SK-N-SH treated with all-trans-retinoic acid at 6 μM for 48 hours (cell line): ENCODE data around the gene COL10A1.

Experiments
- ATAC-seq: fragments of 200-7000 bp; cut with Tn5 transposase; 3 replicates; pipeline ENCODE4 v1.9.1; 2020; ENCODE audit warnings: mild to moderate bottlenecking, moderate library complexity
- ARNTL ChIP-seq: fragments of 450-650 bp; formaldehyde crosslinking; IDR thresholded peaks from 2 replicates; pipeline ENCODE4 v1.5.0; 2020; ENCODE audit warnings: low read depth, mild to moderate bottlenecking, moderate library complexity, borderline replicate concordance
- BACH2 ChIP-seq: fragments of 250-450 bp; sonication (Bioruptor Pico); IDR thresholded peaks from 2 replicates; pipeline ENCODE4 v1.9.0; 2021; ENCODE audit warnings: mild to moderate bottlenecking, borderline replicate concordance
- CSDC2 ChIP-seq: fragments of 250-450 bp; sonication (Bioruptor Pico); IDR thresholded peaks from 2 replicates; pipeline ENCODE4 v1.5.0; 2020; ENCODE audit warnings: mild to moderate bottlenecking, moderate library complexity
- ESRRG ChIP-seq: fragments of 250-450 bp; sonication (Bioruptor Pico); IDR thresholded peaks from 2 replicates; pipeline ENCODE4 v1.6.1; 2021; ENCODE audit warnings: mild to moderate bottlenecking
- GLIS3 ChIP-seq: fragments of 250-450 bp; sonication (Bioruptor Pico); IDR thresholded peaks from 2 replicates; pipeline ENCODE4 v1.5.0; 2020; ENCODE audit warnings: mild to moderate bottlenecking, moderate library complexity
- ISL1 ChIP-seq: fragments of 250-450 bp; sonication (Bioruptor Pico); IDR thresholded peaks from 2 replicates; pipeline ENCODE4 v2.1.2; 2022; ENCODE audit warnings: mild to moderate bottlenecking, moderate library complexity
- OSR1 ChIP-seq: fragments of 250-450 bp; sonication (Bioruptor Pico); IDR thresholded peaks from 2 replicates; pipeline ENCODE4 v1.8.0; 2022; ENCODE audit warnings: moderate library complexity, mild to moderate bottlenecking, inconsistent platforms
- PATZ1 ChIP-seq: fragments of 250-450 bp; sonication (Bioruptor Pico); IDR thresholded peaks from 2 replicates; pipeline ENCODE4 v1.8.0; 2020; ENCODE audit warnings: mild to moderate bottlenecking, moderate library complexity, borderline replicate concordance
- PPARA ChIP-seq: fragments of 250-450 bp; sonication (Bioruptor Pico); IDR thresholded peaks from 2 replicates; pipeline ENCODE4 v1.5.0; 2020; ENCODE audit warnings: mild to moderate bottlenecking, borderline replicate concordance
- RARB ChIP-seq: fragments of 250-450 bp; sonication (Bioruptor Pico); IDR thresholded peaks from 2 replicates; pipeline ENCODE4 v1.8.0; 2021; ENCODE audit warnings: mild to moderate bottlenecking, moderate library complexity
- SNAI2 ChIP-seq: fragments of 250-450 bp; sonication (Bioruptor Pico); IDR thresholded peaks from 2 replicates; pipeline ENCODE4 v1.5.0; 2020; ENCODE audit warnings: mild to moderate bottlenecking, moderate library complexity
- TCF4 ChIP-seq: fragments of 250-450 bp; sonication (Bioruptor Pico); IDR thresholded peaks from 2 replicates; pipeline ENCODE4 v1.8.0; 2021; ENCODE audit warnings: mild to moderate bottlenecking, moderate library complexity, borderline replicate concordance
- TOX ChIP-seq: fragments of 250-450 bp; sonication (Bioruptor Pico); IDR thresholded peaks from 2 replicates; pipeline ENCODE4 v1.8.0; 2021; ENCODE audit warnings: mild to moderate bottlenecking, moderate library complexity, borderline replicate concordance
- TSHZ2 ChIP-seq: fragments of 250-450 bp; sonication (Bioruptor Pico); IDR thresholded peaks from 2 replicates; pipeline ENCODE4 v1.5.0; 2020; ENCODE audit warnings: mild to moderate bottlenecking, moderate library complexity
- ZC3H10 ChIP-seq: fragments of 250-450 bp; sonication (Bioruptor Pico); IDR thresholded peaks from 2 replicates; pipeline ENCODE4 v1.5.1; 2021; ENCODE audit warnings: mild to moderate bottlenecking, moderate library complexity
- ZFP3 ChIP-seq: fragments of 250-450 bp; sonication (Bioruptor Pico); IDR thresholded peaks from 2 replicates; pipeline ENCODE4 v1.5.0; 2020; ENCODE audit warnings: mild to moderate bottlenecking, moderate library complexity
- ZNF70 ChIP-seq: fragments of 450-650 bp; formaldehyde crosslinking; IDR thresholded peaks from 2 replicates; pipeline ENCODE4 v1.5.0; 2020; ENCODE audit warnings: mild to moderate bottlenecking, moderate library complexity
- ZNF8 ChIP-seq: fragments of 450-650 bp; formaldehyde crosslinking; IDR thresholded peaks from 2 replicates; pipeline ENCODE4 v1.5.0; 2020; ENCODE audit warnings: mild to moderate bottlenecking, moderate library complexity
- TF ChIP-seq, protein P1 (sequence below): fragments of 250-450 bp; sonication (Bioruptor Pico); IDR thresholded peaks from 2 replicates; pipeline ENCODE4 v1.5.1; 2020; ENCODE audit warnings: low read depth, mild to moderate bottlenecking, moderate library complexity
- TF ChIP-seq, protein P2 (sequence below): fragments of 250-450 bp; sonication (Bioruptor Pico); IDR thresholded peaks from 2 replicates; pipeline ENCODE4 v1.5.1; 2021; ENCODE audit warnings: mild to moderate bottlenecking, moderate library complexity

The COL10A1 gene

DNA sequence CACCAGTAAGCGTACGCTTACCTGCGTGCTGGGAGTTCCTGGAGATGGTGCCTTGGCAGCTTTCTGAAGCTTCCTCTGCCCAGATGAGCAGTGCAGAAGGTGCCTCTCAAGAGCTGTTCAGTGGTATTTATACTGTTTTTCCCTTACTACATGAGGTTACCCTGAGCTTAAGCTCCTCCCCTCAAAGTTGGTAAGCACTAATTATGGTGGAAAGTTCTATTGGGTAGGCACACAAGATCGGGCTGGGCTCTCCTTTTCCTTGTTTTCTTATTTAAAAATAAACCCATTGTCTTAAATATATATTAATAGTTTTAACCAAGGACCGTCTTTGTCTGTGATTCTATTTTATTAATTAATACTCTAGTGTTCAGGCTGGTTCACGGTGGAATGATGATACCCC is at the start of gene COL10A1:
Gene COL10A1 (minus strand): TSS at position 101 of the 400 bp plus-strand sequence. CDS start 640 bp downstream, outside the sequence.
- no peak for ATAC-seq
- TF ChIP-seq, protein P1, sequence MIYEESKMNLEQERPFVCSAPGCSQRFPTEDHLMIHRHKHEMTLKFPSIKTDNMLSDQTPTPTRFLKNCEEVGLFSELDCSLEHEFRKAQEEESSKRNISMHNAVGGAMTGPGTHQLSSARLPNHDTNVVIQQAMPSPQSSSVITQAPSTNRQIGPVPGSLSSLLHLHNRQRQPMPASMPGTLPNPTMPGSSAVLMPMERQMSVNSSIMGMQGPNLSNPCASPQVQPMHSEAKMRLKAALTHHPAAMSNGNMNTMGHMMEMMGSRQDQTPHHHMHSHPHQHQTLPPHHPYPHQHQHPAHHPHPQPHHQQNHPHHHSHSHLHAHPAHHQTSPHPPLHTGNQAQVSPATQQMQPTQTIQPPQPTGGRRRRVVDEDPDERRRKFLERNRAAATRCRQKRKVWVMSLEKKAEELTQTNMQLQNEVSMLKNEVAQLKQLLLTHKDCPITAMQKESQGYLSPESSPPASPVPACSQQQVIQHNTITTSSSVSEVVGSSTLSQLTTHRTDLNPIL (CRISPR knock-in tag), result no peak
- TF ChIP-seq ISL1 (CRISPR knock-in tag) (no peak), ZC3H10 (CRISPR knock-in tag) (no peak), TCF4 (CRISPR knock-in tag) (no peak), ZFP3 (no peak), PPARA (CRISPR knock-in tag) (no peak), GLIS3 (CRISPR knock-in tag) (no peak), BACH2 (CRISPR knock-in tag) (no peak), ZNF8 (CRISPR knock-in tag) (no peak), TSHZ2 (no peak), CSDC2 (CRISPR knock-in tag) (no peak), ARNTL (CRISPR knock-in tag) (no peak), OSR1 (CRISPR knock-in tag) (no peak), ZNF70 (CRISPR knock-in tag) (no peak), SNAI2 (no peak), PATZ1 (CRISPR knock-in tag) (no peak)
- TF ChIP-seq, protein P2, sequence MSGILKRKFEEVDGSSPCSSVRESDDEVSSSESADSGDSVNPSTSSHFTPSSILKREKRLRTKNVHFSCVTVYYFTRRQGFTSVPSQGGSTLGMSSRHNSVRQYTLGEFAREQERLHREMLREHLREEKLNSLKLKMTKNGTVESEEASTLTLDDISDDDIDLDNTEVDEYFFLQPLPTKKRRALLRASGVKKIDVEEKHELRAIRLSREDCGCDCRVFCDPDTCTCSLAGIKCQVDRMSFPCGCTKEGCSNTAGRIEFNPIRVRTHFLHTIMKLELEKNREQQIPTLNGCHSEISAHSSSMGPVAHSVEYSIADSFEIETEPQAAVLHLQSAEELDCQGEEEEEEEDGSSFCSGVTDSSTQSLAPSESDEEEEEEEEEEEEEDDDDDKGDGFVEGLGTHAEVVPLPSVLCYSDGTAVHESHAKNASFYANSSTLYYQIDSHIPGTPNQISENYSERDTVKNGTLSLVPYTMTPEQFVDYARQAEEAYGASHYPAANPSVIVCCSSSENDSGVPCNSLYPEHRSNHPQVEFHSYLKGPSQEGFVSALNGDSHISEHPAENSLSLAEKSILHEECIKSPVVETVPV (CRISPR knock-in tag), result no peak
- TF ChIP-seq, all 23 proteins: peak for 0

DNA sequence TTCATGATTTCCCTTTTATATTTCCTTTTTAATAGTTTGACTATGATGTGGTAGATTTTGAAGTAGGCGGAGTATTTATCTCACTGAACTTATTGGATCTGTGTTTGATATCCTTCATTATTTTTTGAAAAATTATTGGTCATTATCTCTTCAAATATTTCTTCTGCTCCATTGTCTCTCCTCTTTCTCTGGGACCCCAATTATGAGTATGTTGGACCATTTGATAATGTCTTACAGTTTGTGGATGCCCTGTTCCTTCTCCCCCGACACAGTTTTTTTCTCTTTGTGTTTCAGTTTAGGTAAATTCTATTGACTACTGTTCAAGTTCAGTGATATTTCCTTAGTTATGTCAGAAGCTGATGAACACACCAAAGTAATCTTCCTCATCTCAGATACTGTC is 49.4 kb upstream of the COL10A1 start:
- no peak for ATAC-seq
- no peak for TF ChIP-seq GLIS3 (CRISPR knock-in tag)
- no peak for TF ChIP-seq SNAI2
- TF ChIP-seq ESRRG (CRISPR knock-in tag), result no peak
- no peak for TF ChIP-seq PATZ1 (CRISPR knock-in tag)
- no peak for TF ChIP-seq ARNTL (CRISPR knock-in tag)
- no peak for TF ChIP-seq BACH2 (CRISPR knock-in tag)
- no peak for TF ChIP-seq TOX (CRISPR knock-in tag)
- no peak for TF ChIP-seq ZFP3
- TF ChIP-seq, protein P2 (CRISPR knock-in tag), result no peak
- TF ChIP-seq ZNF70 (CRISPR knock-in tag), result no peak
- TF ChIP-seq ISL1 (CRISPR knock-in tag), result no peak
- TF ChIP-seq ZNF8 (CRISPR knock-in tag), result no peak
- no peak for TF ChIP-seq CSDC2 (CRISPR knock-in tag)
- TF ChIP-seq, protein P1 (CRISPR knock-in tag), result no peak
- no peak for TF ChIP-seq PPARA (CRISPR knock-in tag)
- TF ChIP-seq TCF4 (CRISPR knock-in tag), result no peak
- TF ChIP-seq RARB (CRISPR knock-in tag), result no peak
- TF ChIP-seq TSHZ2, result no peak
